SU-DHL-6 (cell line): ENCODE data around the gene GPR4.
"Not testable (repeated sequence)": the region's sequence is repeated elsewhere in the genome, so short reads cannot be mapped to it uniquely, and the experiment has no call there.

Experiments used
- H2AFZ ChIP-seq: fragments of 200-600 bp; sonication (generic); 2 replicates; pipeline ENCODE4 v1.6.1; 2014; ENCODE audit warnings: low read depth, mild to moderate bottlenecking, moderate library complexity, mixed read lengths, antibody characterized with exemption, low read length; ENCODE audit not compliant: severe bottlenecking
- H3F3A ChIP-seq: fragments of 200-600 bp; shearing (Covaris generic); 2 replicates; pipeline ENCODE4 v1.6.0; 2016; ENCODE audit warnings: antibody characterized with exemption, mild to moderate bottlenecking; ENCODE audit not compliant: insufficient read depth
- H3K27ac ChIP-seq: fragments of 200-600 bp; sonication (generic); 2 replicates; pipeline ENCODE4 v1.5.1; 2016; ENCODE audit warnings: low read depth, mild to moderate bottlenecking, low read length, moderate library complexity, mixed read lengths
- H3K27me3 ChIP-seq: fragments of 200-600 bp; sonication (generic), shearing (Covaris generic); 2 replicates; pipeline ENCODE4 v1.6.0; 2014; ENCODE audit warnings: mild to moderate bottlenecking, low read length
- H3K36me3 ChIP-seq: fragments of 200-600 bp; sonication (generic); 2 replicates; pipeline ENCODE4 v1.6.1; 2014; ENCODE audit warnings: mild to moderate bottlenecking, low read length, mixed read lengths
- H3K4me2 ChIP-seq: fragments of 300-600, 200-600 bp; shearing (Covaris generic), sonication (generic); 2 replicates; pipeline ENCODE4 v1.6.0; 2014; ENCODE audit warnings: low read length, low read depth, mild to moderate bottlenecking; ENCODE audit not compliant: poor library complexity, severe bottlenecking
- H3K4me3 ChIP-seq: fragments of 200-600 bp; sonication (generic); 2 replicates; pipeline ENCODE4 v1.5.1; 2014; ENCODE audit warnings: antibody characterized with exemption, low read length, mild to moderate bottlenecking, mixed read lengths; ENCODE audit not compliant: insufficient read depth, poor library complexity, severe bottlenecking
- H3K79me2 ChIP-seq: fragments of 200-600 bp; sonication (generic); 2 replicates; pipeline ENCODE4 v1.6.1; 2014; ENCODE audit warnings: mild to moderate bottlenecking, low read length, moderate library complexity; ENCODE audit not compliant: insufficient read depth
- H3K9ac ChIP-seq: fragments of 200-600 bp; sonication (generic); 2 replicates; pipeline ENCODE4 v1.7.0; 2014; ENCODE audit warnings: mild to moderate bottlenecking, low read length
- H3K9me2 ChIP-seq: fragments of 200-600 bp; sonication (generic); replicated peaks from 2 replicates; pipeline ENCODE4 v1.6.1; 2014; ENCODE audit warnings: low read length; ENCODE audit not compliant: insufficient read depth
- H3K9me3 ChIP-seq: fragments of 200-600 bp; sonication (generic); 2 replicates; pipeline ENCODE4 v1.6.1; 2014; ENCODE audit warnings: low read length, mixed read lengths; ENCODE audit not compliant: insufficient read depth
- H4K20me1 ChIP-seq: fragments of 200-600 bp; sonication (generic); 2 replicates; pipeline ENCODE4 v1.6.1; 2014; ENCODE audit warnings: low read depth, mild to moderate bottlenecking, antibody characterized with exemption, low read length, moderate library complexity, mixed read lengths
- CTCF ChIP-seq: fragments of 200-600 bp; sonication (generic); IDR thresholded peaks from one replicate; pipeline ENCODE4 v1.5.1; 2017; ENCODE audit warnings: antibody characterized with exemption, mild to moderate bottlenecking, low read length, moderate library complexity; ENCODE audit not compliant: insufficient read depth, poor library complexity, severe bottlenecking
- EZH2phosphoT487 ChIP-seq: fragments of 200-600 bp; sonication (generic), shearing (Covaris generic); conservative IDR thresholded peaks from 2 replicates; pipeline ENCODE4 v1.6.1; 2018; ENCODE audit warnings: mild to moderate bottlenecking, antibody characterized with exemption, low read length, moderate library complexity, mixed read lengths

The GPR4 gene

DNA sequence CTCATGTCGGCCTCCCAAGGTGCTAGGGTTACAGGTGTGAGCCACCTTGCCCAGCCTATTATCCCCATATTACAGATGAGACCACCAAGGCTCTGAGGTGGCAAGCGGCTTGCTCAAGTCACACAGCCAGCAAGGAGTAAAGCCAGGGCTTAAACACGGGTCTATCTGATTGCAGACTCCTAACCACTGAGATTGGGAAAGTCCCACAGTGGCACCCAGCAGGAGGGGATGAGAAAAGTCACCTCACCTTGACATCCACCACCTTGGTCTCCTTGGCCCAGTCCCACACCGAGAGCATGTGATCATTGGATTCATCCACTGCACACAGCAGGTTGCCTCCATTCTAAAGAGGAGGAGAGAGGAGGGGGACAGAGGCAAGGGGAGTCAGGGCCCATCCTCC is 27.7 kb upstream of the GPR4 start:
- H2AFZ ChIP-seq: no peak overlapping the region
- H3K36me3 ChIP-seq: peaks cover 2% of the 10 kb centered on the region; the same call in 1 of the 2 replicates
- no peaks in the 10 kb centered on the region for H3K79me2 ChIP-seq
- TF ChIP-seq CTCF: no peak
- no peak for TF ChIP-seq EZH2phosphoT487
- H3K9me2 ChIP-seq: no peaks in the 10 kb centered on the region
- H3K27ac ChIP-seq: no peak overlapping the region
- no peak overlapping the region for H3K4me2 ChIP-seq
- no peak overlapping the region for H3K4me3 ChIP-seq
- H3K9ac ChIP-seq: no peak overlapping the region
- H4K20me1 ChIP-seq: no peaks in the 10 kb centered on the region
- peaks cover 2% of the 10 kb centered on the region; the same call in 1 of the 2 replicates for H3F3A ChIP-seq
- H3K27me3 ChIP-seq: no peaks in the 10 kb centered on the region
- H3K9me3 ChIP-seq: no peaks in the 10 kb centered on the region

DNA sequence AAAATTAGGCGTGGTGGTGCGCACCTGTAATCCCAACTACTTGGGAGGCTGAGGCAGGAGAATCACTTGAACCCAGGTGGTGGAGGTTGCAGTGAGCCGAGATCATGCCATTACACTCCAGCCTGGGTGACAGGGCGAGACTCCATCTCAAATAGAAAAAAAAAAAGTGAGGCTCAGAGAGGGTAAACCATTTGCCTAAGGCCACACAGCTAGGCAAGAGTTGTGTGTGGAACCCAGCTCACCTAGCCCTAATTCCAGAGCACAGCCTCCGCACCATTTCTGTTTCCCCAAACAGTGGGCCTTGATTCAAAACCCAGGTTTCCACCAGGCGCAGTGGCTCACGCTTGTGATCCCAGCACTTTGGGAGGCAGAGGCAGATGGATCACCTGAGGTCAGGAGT is 26.2 kb upstream of the GPR4 start:
- H2AFZ ChIP-seq, H3K79me2 ChIP-seq, H3K36me3 ChIP-seq, H3K9me3 ChIP-seq, H3K27me3 ChIP-seq, H3K4me3 ChIP-seq, H3K9ac ChIP-seq, H4K20me1 ChIP-seq, H3K4me2 ChIP-seq, H3K9me2 ChIP-seq, H3K27ac ChIP-seq, H3F3A ChIP-seq: not testable (repeated sequence)

DNA sequence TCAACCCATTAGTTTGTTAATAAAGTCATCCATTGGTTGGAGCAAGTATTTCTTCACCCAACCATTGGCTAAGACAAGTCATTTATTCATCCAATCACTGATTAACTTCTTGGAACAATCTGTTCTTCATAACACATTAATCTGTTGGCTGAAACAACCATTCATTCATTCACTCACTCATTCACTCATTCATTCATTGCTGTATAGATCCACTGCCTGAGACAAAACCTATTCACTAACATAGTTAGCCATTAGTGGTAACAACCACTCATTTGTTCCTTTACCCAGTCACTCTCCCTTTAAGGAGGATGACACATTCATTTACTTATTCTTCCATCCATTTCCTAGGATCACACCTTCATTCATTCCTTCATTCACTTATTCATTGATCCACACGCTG is 22.0 kb upstream of the GPR4 start:
- Histone ChIP-seq H3K4me2 (no peak overlapping the region), H3K9me2 (no peaks in the 10 kb centered on the region), H2AFZ (no peak overlapping the region), H3K27ac (no peak overlapping the region), H3K36me3 (peaks cover 2% of the 10 kb centered on the region; the same call in 1 of the 2 replicates), H3K79me2 (no peaks in the 10 kb centered on the region), H3K4me3 (no peak overlapping the region), H3K9me3 (no peaks in the 10 kb centered on the region), H4K20me1 (no peaks in the 10 kb centered on the region), H3K27me3 (no peaks in the 10 kb centered on the region), H3F3A (no peaks in the 10 kb centered on the region), H3K9ac (no peak overlapping the region)
- TF ChIP-seq CTCF (no peak), EZH2phosphoT487 (no peak)

DNA sequence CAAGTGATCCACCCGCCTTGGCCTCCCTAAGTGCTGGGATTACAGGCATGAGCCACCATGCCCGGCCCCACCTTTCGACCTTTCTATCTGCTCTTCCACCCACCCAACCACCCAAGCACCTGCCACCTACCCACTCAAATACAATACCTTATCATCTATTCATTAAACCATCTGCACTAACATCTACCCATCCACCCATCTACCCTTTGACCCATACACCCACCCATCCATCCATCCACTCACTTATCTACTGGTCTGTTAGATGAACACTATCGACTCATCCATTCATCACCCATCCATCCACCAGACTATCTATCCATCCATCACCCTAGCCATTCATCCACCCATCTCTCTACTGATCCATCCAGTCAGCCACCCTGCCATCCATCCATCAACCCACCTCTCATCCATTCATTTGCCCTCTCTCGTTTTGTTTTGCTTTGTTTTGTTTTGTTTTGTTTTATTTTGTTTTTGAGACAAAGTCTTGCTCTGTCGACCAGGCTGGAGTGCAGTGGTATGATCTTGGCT is 20.0 kb upstream of the GPR4 start:
- H3K9me2 ChIP-seq: no peaks in the 10 kb centered on the region
- H3K36me3 ChIP-seq: peaks cover 2% of the 10 kb centered on the region; the same call in 1 of the 2 replicates
- H3K27ac ChIP-seq: no peak overlapping the region
- H3K9ac ChIP-seq: no peak overlapping the region
- H3K9me3 ChIP-seq: no peaks in the 10 kb centered on the region
- TF ChIP-seq EZH2phosphoT487: no peak
- TF ChIP-seq CTCF: no peak
- no peak overlapping the region for H2AFZ ChIP-seq
- H3K4me3 ChIP-seq: no peak overlapping the region
- H4K20me1 ChIP-seq: no peaks in the 10 kb centered on the region
- H3K27me3 ChIP-seq: no peaks in the 10 kb centered on the region
- H3F3A ChIP-seq: no peaks in the 10 kb centered on the region
- H3K79me2 ChIP-seq: no peaks in the 10 kb centered on the region
- no peak overlapping the region for H3K4me2 ChIP-seq
